ENCODE results near the gene OR6Y1. TPM values are rescaled to one million over a fixed set of nuclear protein-coding genes. Genes with fewer than 3 reads are reported as not detected.
A peak's percentile ranks its signal among the peaks of the same experiment; 100 is the strongest.

OR6Y1 gene
- total RNA-seq, 1 experiment from 2014 or later = not detected

- TF ChIP-seq ZBTB33 (IDR thresholded peaks at IDR 0.05; ENCODE audit: extremely low read depth, insufficient replicate concordance, low read length) (no peak), SRF (IDR thresholded peaks at IDR 0.05; ENCODE audit: low read depth) (no peak), YY1 (IDR thresholded peaks at IDR 0.05; ENCODE audit: extremely low read depth, insufficient replicate concordance, low read depth, low read length) (no peak), POLR2A (IDR thresholded peaks at IDR 0.05; ENCODE audit: borderline replicate concordance, extremely low read depth, insufficient read depth, insufficient read length) (no peak), SP1 (IDR thresholded peaks at IDR 0.05; ENCODE audit: low read depth) (no peak), ZFX (IDR thresholded peaks at IDR 0.05) (no peak)
These were observed 46.7 kb downstream of the OR6Y1 start (continued) for GRCh38 chr1:158507511-158507910.

DNA sequence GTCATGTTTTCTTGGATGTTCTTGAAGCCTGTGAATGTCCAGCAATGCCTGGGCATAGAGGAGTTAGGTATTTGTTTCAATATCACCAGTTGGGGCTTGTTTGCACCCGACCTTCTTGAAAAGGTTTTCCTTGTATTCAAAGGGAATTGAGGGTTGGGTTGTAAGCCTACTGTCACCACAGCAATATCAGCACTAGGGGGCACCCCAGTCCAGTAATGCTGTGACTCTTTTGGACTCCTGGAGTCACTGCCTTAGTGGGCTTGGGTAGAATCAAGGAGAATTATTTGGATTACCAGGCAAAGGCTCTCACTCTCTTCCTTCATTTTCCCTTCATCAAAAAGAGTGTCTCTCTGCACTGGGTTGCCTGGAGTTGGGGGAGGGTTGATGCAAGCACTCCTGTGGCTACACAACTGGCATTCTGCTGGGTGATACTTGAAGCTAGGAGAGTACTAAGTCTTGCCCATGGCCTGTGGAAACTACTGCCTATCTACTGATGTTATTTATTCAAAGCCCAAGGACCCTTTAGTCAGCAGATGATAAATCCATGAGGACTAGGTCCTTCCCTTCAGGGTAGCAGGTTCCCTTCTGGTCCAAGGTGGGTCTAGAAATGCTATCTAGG lies 47.7 kb downstream of the OR6Y1 start:
- ChIA-PET POLR2A (no interaction called here), RAD21 (ENCODE audit: low non-redundant PET in 1 of 2, low total read pairs in 2 of 2, uncharacterized antibody in 2 of 2, unreplicated experiment in 2 of 2) (no interaction called here), CTCF (interaction anchor here (1.0 to 1.3 kb wide), 2 partner anchors 492 to 565 kb away, joined by 3 to 7 read pairs; no protein-coding TSS in a partner anchor)
- Histone ChIP-seq H2AFZ (ENCODE audit: low read depth, low read length, poor library complexity, severe bottlenecking) (no peak overlapping the region), H3K9me2 (ENCODE audit: insufficient read depth) (no peaks in the 10 kb centered on the region), H3K9ac (ENCODE audit: low read length) (no peak overlapping the region), H3K27me3 (ENCODE audit: insufficient read depth, low read length) (no peaks in the 10 kb centered on the region), H3K27ac (ENCODE audit: low read depth, low read length) (no peak overlapping the region), H3K4me2 (ENCODE audit: low read length) (no peak overlapping the region), H4K20me1 (ENCODE audit: insufficient read depth) (no peaks in the 10 kb centered on the region), H3K4me1 (ENCODE audit: control insufficient read depth in 1 of 2, insufficient read depth in 2 of 2, low read length in 2 of 2) (no peaks in the 10 kb centered on the region), H3K4me3 (replicated peaks in 1 of 2; ENCODE audit: low read depth in 1 of 2, low read length in 2 of 2) (no peak overlapping the region), H3K79me2 (ENCODE audit: insufficient read depth, low read length) (no peaks in the 10 kb centered on the region), H3K36me3 (ENCODE audit: control insufficient read depth in 1 of 2, insufficient read depth in 2 of 2, low read length in 2 of 2) (no peaks in the 10 kb centered on the region), H3K9me3 (ENCODE audit: control insufficient read depth in 1 of 2, insufficient read depth in 1 of 2, low read depth in 1 of 2, low read length in 2 of 2) (no peaks in the 10 kb centered on the region)
- BruUV-seq (replicated peaks) = no TSS peak
- intact Hi-C loops (cut with micrococcal nuclease) = loop anchor here (10.0 kb wide), 1 partner anchor 568 kb away; the partner anchor contains the start of gene AIM2
- DNase-seq (ENCODE audit: low read depth, low spot score) (no peak), ATAC-seq (peak; percentile 49; the same call in 1 of the 2 replicates)
- TF ChIP-seq, protein P1, sequence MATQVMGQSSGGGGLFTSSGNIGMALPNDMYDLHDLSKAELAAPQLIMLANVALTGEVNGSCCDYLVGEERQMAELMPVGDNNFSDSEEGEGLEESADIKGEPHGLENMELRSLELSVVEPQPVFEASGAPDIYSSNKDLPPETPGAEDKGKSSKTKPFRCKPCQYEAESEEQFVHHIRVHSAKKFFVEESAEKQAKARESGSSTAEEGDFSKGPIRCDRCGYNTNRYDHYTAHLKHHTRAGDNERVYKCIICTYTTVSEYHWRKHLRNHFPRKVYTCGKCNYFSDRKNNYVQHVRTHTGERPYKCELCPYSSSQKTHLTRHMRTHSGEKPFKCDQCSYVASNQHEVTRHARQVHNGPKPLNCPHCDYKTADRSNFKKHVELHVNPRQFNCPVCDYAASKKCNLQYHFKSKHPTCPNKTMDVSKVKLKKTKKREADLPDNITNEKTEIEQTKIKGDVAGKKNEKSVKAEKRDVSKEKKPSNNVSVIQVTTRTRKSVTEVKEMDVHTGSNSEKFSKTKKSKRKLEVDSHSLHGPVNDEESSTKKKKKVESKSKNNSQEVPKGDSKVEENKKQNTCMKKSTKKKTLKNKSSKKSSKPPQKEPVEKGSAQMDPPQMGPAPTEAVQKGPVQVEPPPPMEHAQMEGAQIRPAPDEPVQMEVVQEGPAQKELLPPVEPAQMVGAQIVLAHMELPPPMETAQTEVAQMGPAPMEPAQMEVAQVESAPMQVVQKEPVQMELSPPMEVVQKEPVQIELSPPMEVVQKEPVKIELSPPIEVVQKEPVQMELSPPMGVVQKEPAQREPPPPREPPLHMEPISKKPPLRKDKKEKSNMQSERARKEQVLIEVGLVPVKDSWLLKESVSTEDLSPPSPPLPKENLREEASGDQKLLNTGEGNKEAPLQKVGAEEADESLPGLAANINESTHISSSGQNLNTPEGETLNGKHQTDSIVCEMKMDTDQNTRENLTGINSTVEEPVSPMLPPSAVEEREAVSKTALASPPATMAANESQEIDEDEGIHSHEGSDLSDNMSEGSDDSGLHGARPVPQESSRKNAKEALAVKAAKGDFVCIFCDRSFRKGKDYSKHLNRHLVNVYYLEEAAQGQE (IDR thresholded peaks at IDR 0.05; ENCODE audit: low read depth) = no peak
- TF ChIP-seq, protein P2, sequence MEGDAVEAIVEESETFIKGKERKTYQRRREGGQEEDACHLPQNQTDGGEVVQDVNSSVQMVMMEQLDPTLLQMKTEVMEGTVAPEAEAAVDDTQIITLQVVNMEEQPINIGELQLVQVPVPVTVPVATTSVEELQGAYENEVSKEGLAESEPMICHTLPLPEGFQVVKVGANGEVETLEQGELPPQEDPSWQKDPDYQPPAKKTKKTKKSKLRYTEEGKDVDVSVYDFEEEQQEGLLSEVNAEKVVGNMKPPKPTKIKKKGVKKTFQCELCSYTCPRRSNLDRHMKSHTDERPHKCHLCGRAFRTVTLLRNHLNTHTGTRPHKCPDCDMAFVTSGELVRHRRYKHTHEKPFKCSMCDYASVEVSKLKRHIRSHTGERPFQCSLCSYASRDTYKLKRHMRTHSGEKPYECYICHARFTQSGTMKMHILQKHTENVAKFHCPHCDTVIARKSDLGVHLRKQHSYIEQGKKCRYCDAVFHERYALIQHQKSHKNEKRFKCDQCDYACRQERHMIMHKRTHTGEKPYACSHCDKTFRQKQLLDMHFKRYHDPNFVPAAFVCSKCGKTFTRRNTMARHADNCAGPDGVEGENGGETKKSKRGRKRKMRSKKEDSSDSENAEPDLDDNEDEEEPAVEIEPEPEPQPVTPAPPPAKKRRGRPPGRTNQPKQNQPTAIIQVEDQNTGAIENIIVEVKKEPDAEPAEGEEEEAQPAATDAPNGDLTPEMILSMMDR (IDR thresholded peaks at IDR 0.05 in 2 of 3, conservative IDR thresholded peaks at IDR 0.05 in 1 of 3; ENCODE audit: borderline replicate concordance in 1 of 3, insufficient read depth in 1 of 3, low read depth in 2 of 3, low read length in 2 of 3) = peak in 2 of 3 experiments; percentile 48 to 59; a peak in 4 of 6 replicates
- TF ChIP-seq RAD21 (IDR thresholded peaks at IDR 0.05; ENCODE audit: low read depth) = peak; percentile 46

All from HCT116 (cell line).